K562 (cell line): ENCODE results near the gene CASTOR1. TPM values are rescaled to one million over a fixed set of nuclear protein-coding genes. Genes with fewer than 3 reads are reported as not detected.

Experiments used
- CTBP1 ChIP-seq: fragments of 450-650 bp; IDR thresholded peaks from 2 replicates; pipeline ENCODE4 v1.6.1; 2016; ENCODE audit warnings: borderline replicate concordance
- EP400 ChIP-seq: fragments of 450-650 bp; IDR thresholded peaks from 2 replicates; pipeline ENCODE4 v1.6.1; 2017; ENCODE audit warnings: antibody characterized with exemption, mild to moderate bottlenecking, moderate library complexity
- GATAD2B ChIP-seq: fragments of 450-650 bp; IDR thresholded peaks from 2 replicates; pipeline ENCODE4 v1.6.1; 2017; ENCODE audit warnings: mild to moderate bottlenecking, borderline replicate concordance
- GTF2A2 ChIP-seq: IDR thresholded peaks from 2 replicates; pipeline ENCODE4 v1.6.1; 2016; ENCODE audit warnings: mild to moderate bottlenecking, missing genetic modification characterization, missing compliant biosample characterization
- HDAC6 ChIP-seq: IDR thresholded peaks from 2 replicates; pipeline ENCODE4 v1.6.1; 2012; ENCODE audit warnings: low read depth, mild to moderate bottlenecking, control low read depth, inconsistent platforms, low read length, moderate library complexity
- IRF9 ChIP-seq: fragments of 450-650 bp; IDR thresholded peaks from 2 replicates; pipeline ENCODE4 v1.6.1; 2016; ENCODE audit warnings: missing biosample characterization, missing genetic modification characterization
- L3MBTL2 ChIP-seq: fragments of 450-650 bp; IDR thresholded peaks from 2 replicates; pipeline ENCODE4 v1.6.1; 2016; ENCODE audit warnings: mild to moderate bottlenecking, moderate library complexity
- MEF2A ChIP-seq: IDR thresholded peaks from 2 replicates; pipeline ENCODE4 v1.6.1; 2011; ENCODE audit warnings: low read depth, mild to moderate bottlenecking, low read length, moderate library complexity; ENCODE audit not compliant: control insufficient read depth
- NONO ChIP-seq, 2 experiments: fragments of 200-400 bp in 1 of 2; fragments of 450-650 bp in 1 of 2; formaldehyde crosslinking in 1 of 2; IDR thresholded peaks; 2 replicates each; pipeline ENCODE4 v1.6.1; 2017; ENCODE audit warnings: low read depth in 2 of 2, mild to moderate bottlenecking in 2 of 2, moderate library complexity in 2 of 2, low read length in 1 of 2
- SRSF9 ChIP-seq: fragments of 200-400 bp; formaldehyde crosslinking; IDR thresholded peaks from 2 replicates; pipeline ENCODE4 v1.6.1; 2017; ENCODE audit warnings: low read depth, low read length, borderline replicate concordance
- TSC22D4 ChIP-seq: fragments of 450-650 bp; IDR thresholded peaks from 2 replicates; pipeline ENCODE4 v1.6.1; 2016; ENCODE audit warnings: missing genetic modification characterization, missing biosample characterization, control low read depth
- YBX1 ChIP-seq: fragments of 450-650 bp; IDR thresholded peaks from 2 replicates; pipeline ENCODE4 v1.7.1; 2016; ENCODE audit warnings: mild to moderate bottlenecking
- YY1 ChIP-seq, 3 experiments: IDR thresholded peaks; 2 replicates each; pipeline ENCODE4 v1.6.1; 2011; ENCODE audit warnings: low read length in 2 of 3, mild to moderate bottlenecking in 2 of 3, moderate library complexity in 2 of 3, borderline replicate concordance in 1 of 3, control low read depth in 1 of 3, low read depth in 1 of 3; ENCODE audit not compliant: insufficient read depth in 3 of 3, insufficient replicate concordance in 2 of 3, control insufficient read depth in 1 of 3, insufficient read length in 1 of 3; ENCODE audit errors: extremely low read depth in 1 of 3
- ZNF174 ChIP-seq: fragments of 250-450 bp; sonication (Bioruptor Pico); IDR thresholded peaks from 2 replicates; pipeline ENCODE4 v1.4.0; 2020; ENCODE audit warnings: mild to moderate bottlenecking
- polyA plus RNA-seq, 8 experiments: library from polyadenylated mRNA; depleted of rRNA in 4 of 8; stranded (reverse) in 5 of 8; unstranded in 3 of 8; fragments of >200 nt; fragmentation: Nextera tagmentation in 2 of 8; fragmentation: Illumina TruSeq in 1 of 8; extraction: Ambion mirVana in 2 of 8; extraction: Trizol in 1 of 8; gene quantifications; 2 replicates each; pipeline versions ENCODE4 v1.2.1 to v1.2.3, GENCODE V29; 2011 to 2014; ENCODE audit warnings: inconsistent platforms in 1 of 8, missing spikeins in 1 of 8
- total RNA-seq, 7 experiments: library from RNA; depleted of rRNA in 6 of 7; stranded (reverse); fragments of >200 nt in 6 of 7; fragmentation: Illumina TruSeq in 2 of 7; extraction: Trizol in 2 of 7; gene quantifications; 2 replicates each; pipeline versions ENCODE4 v1.2.1 to v1.2.3, GENCODE V29; 2011 to 2021; ENCODE audit warnings: low replicate concordance in 1 of 7
- TF ChIP-seq, protein P1 (sequence below): fragments of 250-450 bp; sonication (Bioruptor Pico); IDR thresholded peaks from 2 replicates; pipeline ENCODE4 v1.9.0; 2021; ENCODE audit warnings: mild to moderate bottlenecking, inconsistent platforms
- TF ChIP-seq, protein P2 (sequence below), 2 experiments: fragments of 450-650 bp; conservative IDR thresholded peaks; 2 replicates each; pipeline ENCODE4 v1.6.1; 2017; ENCODE audit warnings: mild to moderate bottlenecking in 2 of 2, moderate library complexity in 2 of 2
- TF ChIP-seq, protein P3 (sequence below): fragments of 450-650 bp; IDR thresholded peaks from 2 replicates; pipeline ENCODE4 v1.6.1; 2017; ENCODE audit warnings: antibody characterized with exemption, mild to moderate bottlenecking

Gene CASTOR1
- total and polyA plus RNA-seq, 9 of the 15 experiments (the other 6 are each of a cell fraction or from before 2014, with no cell fraction given): 0.35 to 2.6 (median 1.1) TPM

DNA sequence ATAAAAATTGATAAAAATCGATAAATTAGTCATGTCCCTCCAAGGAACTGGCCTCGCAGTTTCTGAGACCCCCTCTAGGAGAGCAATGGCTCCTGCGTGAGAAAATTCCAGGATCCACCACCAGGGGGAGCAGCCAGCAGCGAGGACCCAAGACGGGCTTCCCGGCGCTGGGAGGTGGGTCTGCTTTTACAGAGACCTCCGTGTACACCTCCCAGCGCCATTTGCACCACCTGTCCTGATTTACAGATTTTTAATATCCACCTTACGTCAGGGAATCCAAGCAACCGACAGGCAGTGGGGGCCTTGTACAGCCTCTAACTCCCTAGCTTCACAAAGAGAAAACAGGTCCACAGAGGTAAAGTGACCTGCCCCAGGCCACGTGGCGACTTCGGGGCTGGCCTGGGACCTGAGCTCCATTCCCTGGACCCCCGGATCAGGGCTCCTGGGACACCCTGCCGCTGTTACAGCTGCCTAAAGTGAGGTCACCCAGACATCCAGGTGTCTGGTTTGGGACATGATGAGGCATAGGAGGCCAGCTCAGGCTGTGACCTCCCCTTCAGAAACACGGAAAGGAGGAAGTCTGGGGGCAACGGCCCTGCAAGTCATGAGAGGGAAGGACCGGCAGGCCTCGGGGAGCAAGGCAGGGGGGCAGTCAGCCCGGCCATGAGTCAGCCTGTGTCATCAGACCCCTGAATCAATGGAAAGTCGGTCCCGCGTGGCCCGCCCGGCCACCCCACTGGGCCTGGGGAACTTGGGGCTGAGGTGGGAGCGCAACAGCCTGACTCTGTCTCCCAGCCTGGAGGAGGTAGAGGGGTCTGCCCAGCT lies 26.2 kb downstream of the CASTOR1 start (continued):
- no peak for TF ChIP-seq IRF9 (tag)
- TF ChIP-seq EP400: peak; percentile 48; the same call in 1 of the 2 replicates
- TF ChIP-seq, protein P1, sequence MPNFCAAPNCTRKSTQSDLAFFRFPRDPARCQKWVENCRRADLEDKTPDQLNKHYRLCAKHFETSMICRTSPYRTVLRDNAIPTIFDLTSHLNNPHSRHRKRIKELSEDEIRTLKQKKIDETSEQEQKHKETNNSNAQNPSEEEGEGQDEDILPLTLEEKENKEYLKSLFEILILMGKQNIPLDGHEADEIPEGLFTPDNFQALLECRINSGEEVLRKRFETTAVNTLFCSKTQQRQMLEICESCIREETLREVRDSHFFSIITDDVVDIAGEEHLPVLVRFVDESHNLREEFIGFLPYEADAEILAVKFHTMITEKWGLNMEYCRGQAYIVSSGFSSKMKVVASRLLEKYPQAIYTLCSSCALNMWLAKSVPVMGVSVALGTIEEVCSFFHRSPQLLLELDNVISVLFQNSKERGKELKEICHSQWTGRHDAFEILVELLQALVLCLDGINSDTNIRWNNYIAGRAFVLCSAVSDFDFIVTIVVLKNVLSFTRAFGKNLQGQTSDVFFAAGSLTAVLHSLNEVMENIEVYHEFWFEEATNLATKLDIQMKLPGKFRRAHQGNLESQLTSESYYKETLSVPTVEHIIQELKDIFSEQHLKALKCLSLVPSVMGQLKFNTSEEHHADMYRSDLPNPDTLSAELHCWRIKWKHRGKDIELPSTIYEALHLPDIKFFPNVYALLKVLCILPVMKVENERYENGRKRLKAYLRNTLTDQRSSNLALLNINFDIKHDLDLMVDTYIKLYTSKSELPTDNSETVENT (CRISPR knock-in tag): no peak
- TF ChIP-seq YBX1: no peak
- TF ChIP-seq GTF2A2 (tag): no peak
- TF ChIP-seq TSC22D4: no peak
- TF ChIP-seq GATAD2B: no peak
- TF ChIP-seq, protein P2, sequence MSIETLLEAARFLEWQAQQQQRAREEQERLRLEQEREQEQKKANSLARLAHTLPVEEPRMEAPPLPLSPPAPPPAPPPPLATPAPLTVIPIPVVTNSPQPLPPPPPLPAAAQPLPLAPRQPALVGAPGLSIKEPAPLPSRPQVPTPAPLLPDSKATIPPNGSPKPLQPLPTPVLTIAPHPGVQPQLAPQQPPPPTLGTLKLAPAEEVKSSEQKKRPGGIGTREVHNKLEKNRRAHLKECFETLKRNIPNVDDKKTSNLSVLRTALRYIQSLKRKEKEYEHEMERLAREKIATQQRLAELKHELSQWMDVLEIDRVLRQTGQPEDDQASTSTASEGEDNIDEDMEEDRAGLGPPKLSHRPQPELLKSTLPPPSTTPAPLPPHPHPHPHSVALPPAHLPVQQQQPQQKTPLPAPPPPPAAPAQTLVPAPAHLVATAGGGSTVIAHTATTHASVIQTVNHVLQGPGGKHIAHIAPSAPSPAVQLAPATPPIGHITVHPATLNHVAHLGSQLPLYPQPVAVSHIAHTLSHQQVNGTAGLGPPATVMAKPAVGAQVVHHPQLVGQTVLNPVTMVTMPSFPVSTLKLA (conservative IDR thresholded peaks at IDR 0.05): 0 out of 4 replicates have a peak, but pooled peaks of 1 of the 2 experiments have one; percentile 47
- no peak for TF ChIP-seq SRSF9
- TF ChIP-seq ZNF174 (CRISPR knock-in tag): no peak
- peak; percentile 71 for TF ChIP-seq L3MBTL2
- no peak for TF ChIP-seq NONO (IDR thresholded peaks at IDR 0.05; ENCODE audit: low read depth in 2 of 2, low read length in 1 of 2)
- TF ChIP-seq YY1 (IDR thresholded peaks at IDR 0.05; ENCODE audit: borderline replicate concordance in 1 of 3, control insufficient read depth in 1 of 3, extremely low read depth in 1 of 3, insufficient read depth in 3 of 3, insufficient read length in 1 of 3, insufficient replicate concordance in 2 of 3, low read depth in 1 of 3, low read length in 2 of 3): peak in 2 of 3 experiments; percentile 52 to 59
- no peak for TF ChIP-seq CTBP1
- TF ChIP-seq MEF2A: no peak
- TF ChIP-seq, protein P3, sequence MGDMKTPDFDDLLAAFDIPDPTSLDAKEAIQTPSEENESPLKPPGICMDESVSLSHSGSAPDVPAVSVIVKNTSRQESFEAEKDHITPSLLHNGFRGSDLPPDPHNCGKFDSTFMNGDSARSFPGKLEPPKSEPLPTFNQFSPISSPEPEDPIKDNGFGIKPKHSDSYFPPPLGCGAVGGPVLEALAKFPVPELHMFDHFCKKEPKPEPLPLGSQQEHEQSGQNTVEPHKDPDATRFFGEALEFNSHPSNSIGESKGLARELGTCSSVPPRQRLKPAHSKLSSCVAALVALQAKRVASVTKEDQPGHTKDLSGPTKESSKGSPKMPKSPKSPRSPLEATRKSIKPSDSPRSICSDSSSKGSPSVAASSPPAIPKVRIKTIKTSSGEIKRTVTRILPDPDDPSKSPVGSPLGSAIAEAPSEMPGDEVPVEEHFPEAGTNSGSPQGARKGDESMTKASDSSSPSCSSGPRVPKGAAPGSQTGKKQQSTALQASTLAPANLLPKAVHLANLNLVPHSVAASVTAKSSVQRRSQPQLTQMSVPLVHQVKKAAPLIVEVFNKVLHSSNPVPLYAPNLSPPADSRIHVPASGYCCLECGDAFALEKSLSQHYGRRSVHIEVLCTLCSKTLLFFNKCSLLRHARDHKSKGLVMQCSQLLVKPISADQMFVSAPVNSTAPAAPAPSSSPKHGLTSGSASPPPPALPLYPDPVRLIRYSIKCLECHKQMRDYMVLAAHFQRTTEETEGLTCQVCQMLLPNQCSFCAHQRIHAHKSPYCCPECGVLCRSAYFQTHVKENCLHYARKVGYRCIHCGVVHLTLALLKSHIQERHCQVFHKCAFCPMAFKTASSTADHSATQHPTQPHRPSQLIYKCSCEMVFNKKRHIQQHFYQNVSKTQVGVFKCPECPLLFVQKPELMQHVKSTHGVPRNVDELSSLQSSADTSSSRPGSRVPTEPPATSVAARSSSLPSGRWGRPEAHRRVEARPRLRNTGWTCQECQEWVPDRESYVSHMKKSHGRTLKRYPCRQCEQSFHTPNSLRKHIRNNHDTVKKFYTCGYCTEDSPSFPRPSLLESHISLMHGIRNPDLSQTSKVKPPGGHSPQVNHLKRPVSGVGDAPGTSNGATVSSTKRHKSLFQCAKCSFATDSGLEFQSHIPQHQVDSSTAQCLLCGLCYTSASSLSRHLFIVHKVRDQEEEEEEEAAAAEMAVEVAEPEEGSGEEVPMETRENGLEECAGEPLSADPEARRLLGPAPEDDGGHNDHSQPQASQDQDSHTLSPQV: peak; percentile 75
- no peak for TF ChIP-seq HDAC6
